ENCODE data around the gene CKS1B. TPM values are rescaled to one million over a fixed set of nuclear protein-coding genes. Genes with fewer than 3 reads are reported as not detected.

Gene CKS1B
- total and polyA plus RNA-seq, 5 experiments from 2014 or later: 11.1 to 66.6 (median 58.0) TPM

DNA sequence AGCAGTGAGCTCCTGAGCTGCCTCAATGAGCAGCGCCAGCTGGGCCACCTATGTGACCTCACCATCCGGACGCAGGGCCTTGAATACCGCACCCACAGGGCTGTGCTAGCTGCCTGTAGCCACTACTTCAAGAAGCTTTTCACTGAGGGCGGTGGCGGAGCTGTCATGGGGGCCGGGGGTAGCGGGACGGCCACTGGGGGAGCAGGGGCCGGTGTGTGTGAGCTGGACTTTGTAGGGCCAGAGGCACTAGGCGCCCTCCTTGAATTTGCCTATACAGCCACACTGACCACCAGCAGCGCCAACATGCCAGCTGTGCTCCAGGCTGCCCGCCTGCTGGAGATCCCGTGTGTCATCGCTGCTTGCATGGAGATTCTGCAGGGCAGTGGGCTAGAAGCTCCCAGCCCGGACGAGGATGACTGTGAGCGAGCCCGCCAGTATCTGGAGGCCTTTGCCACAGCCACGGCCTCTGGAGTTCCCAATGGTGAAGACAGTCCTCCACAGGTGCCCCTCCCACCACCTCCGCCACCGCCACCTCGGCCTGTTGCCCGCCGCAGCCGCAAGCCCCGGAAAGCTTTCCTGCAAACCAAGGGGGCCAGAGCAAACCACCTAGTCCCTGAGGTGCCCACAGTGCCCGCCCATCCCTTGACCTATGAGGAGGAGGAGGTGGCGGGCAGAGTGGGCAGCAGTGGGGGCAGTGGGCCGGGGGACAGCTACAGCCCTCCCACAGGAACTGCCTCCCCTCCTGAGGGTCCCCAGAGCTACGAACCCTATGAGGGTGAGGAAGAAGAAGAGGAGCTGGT, 40.4 kb downstream of the CKS1B start:
- Mint-ChIP-seq H3K4me3 (peak overlapping the region in 2 of 10 donors; percentile 39 to 68), H3K9me3 (no peaks in the 10 kb centered on the region), H3K36me3 (no peaks in the 10 kb centered on the region), H3K27ac (peak overlapping the region in 3 of 10 donors; percentile 27 to 48 (median 46)), H3K4me1 (peaks cover 31 to 76% (median 69%) of the 10 kb centered on the region in 4 donors), H3K27me3 (peaks cover 0 to 4% (median 0%) of the 10 kb centered on the region in 5 donors)
- POLR2A ChIA-PET: interaction anchor here (0.9 to 4.3 kb wide), 11 partner anchors 8 to 295 kb away, joined by 3 to 29 read pairs (median 16); partner anchors contain the start of genes CKS1B, FLAD1, PBXIP1 and PYGO2
- DNase-seq (no peak), ATAC-seq (no peak)

DNA sequence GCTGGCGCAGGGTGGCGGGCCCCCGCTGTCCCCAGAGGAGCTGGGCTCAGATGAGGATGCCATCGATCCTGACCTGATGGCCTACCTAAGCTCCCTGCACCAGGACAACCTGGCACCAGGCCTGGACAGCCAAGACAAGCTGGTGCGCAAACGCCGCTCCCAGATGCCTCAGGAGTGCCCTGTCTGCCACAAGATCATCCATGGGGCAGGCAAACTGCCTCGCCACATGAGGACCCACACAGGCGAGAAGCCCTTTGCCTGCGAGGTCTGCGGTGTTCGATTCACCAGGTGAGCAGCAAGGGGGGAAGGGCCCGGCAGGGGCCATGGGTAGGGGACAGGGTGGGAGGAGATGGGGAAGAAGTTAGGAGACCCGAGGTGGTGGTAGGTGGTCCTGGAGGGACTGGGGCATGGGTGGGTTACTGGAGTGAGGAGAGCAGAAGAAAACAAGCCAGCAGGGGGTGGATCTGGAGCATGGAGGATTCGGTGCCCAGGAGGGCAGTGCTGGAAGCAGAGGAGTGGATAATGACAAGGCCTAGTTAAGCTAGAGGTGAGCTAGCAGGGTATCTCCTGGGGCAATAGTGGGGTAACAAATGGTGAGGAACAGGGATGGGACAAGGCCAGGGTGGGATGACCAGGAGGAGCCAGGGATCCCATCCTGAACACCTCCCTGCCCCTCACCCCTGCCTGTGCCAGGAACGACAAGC, 41.2 kb downstream of the CKS1B start:
- POLR2A ChIA-PET: interaction anchor here (0.9 to 4.3 kb wide), 15 partner anchors 9 to 294 kb away, joined by 3 to 29 read pairs (median 15); partner anchors contain the start of genes ADAM15, CKS1B, FLAD1 and PBXIP1
- Mint-ChIP-seq H3K27ac (peak overlapping the region in 8 of 10 donors; percentile 52 to 86 (median 73)), H3K9me3 (no peaks in the 10 kb centered on the region), H3K27me3 (peaks cover 0 to 10% (median 0%) of the 10 kb centered on the region in 5 donors), H3K4me1 (peaks cover 30 to 69% (median 61%) of the 10 kb centered on the region in 4 donors), H3K4me3 (peak overlapping the region; percentile 44 to 78 (median 67)), H3K36me3 (no peaks in the 10 kb centered on the region)
- ATAC-seq (no peak), DNase-seq (no peak)

DNA sequence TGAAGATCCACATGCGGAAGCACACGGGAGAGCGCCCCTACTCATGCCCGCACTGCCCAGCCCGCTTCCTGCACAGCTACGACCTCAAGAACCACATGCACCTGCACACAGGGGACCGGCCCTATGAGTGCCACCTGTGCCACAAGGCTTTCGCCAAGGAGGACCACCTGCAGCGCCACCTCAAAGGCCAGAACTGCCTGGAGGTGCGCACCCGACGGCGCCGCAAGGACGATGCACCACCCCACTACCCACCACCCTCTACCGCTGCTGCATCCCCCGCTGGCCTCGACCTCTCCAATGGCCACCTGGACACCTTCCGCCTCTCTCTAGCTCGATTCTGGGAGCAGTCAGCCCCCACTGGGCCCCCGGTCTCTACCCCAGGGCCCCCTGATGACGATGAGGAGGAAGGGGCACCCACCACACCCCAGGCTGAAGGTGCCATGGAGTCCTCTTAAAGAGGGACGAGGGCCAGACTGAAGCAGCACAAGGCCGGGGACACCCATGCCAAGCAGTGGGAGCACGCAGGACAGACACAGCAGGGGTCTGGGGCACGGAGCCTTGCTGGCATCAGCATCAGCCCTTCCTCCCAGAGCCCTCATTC, 41.9 kb downstream of the CKS1B start:
- no peaks in the 10 kb centered on the region for H3K9me3 Mint-ChIP-seq
- H3K27me3 Mint-ChIP-seq: peaks cover 0 to 10% (median 0%) of the 10 kb centered on the region in 5 donors
- ATAC-seq: peak; percentile 25 to 26
- H3K36me3 Mint-ChIP-seq: no peaks in the 10 kb centered on the region
- POLR2A ChIA-PET: interaction anchor here (0.9 to 4.3 kb wide), 17 partner anchors 9 to 457 kb away, joined by 3 to 29 read pairs (median 9); partner anchors contain the start of genes ADAM15, CKS1B, FLAD1 and PBXIP1
- H3K4me1 Mint-ChIP-seq: peaks cover 26 to 65% (median 55%) of the 10 kb centered on the region in 4 donors
- no peak for DNase-seq
- peak overlapping the region in 7 of 10 donors; percentile 56 to 77 (median 73) for H3K27ac Mint-ChIP-seq
- H3K4me3 Mint-ChIP-seq: peak overlapping the region; percentile 44 to 78 (median 67)

DNA sequence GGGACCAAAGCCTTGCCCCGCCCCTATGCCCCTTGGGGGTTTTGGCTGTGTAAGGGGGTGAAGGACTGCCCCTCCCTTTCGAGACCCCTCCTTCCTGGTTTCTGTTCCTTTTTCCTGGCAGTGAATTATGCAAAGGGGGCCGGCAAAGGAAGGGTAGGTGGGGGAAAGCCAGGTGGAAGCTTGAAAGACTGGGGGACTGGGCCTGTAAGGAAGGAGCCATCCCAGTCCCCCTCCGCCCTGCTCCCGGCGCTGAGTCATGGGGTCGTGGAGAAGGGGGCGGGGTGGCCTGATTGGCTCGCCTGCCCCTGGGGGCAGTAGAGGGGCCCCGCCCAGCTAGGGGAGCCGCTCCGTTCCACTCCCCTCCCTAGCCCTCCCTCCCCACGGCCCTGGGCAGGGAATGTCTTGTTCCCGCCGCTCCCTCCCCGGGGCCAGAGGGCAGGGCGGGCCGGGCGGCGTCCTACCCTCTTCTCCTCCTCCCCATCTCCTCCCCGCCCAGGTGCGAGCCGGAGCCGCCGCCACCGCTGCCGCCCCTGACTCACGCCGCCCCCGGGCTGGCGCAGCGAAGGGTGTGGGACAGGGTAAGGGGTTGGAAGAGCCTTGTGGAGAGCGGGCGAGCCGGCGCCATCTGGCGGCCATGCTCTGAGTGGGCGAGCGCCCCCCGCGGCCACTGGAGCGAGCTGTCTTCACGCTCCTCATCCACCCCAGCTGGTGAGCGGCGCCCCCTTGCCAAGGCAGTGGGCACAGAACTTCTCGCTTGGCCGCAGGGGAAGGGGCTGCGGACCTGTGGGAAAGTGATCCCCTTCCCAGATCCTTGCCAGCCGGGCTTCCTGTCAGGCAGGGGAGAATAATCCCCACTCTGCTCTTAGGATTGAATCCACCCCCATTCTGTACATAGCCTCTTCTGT, 42.8 kb downstream of the CKS1B start:
- Mint-ChIP-seq H3K9me3 (no peaks in the 10 kb centered on the region), H3K4me3 (peak overlapping the region; percentile 52 to 78 (median 69)), H3K27ac (peak overlapping the region in 5 of 10 donors; percentile 29 to 80 (median 67)), H3K27me3 (peaks cover 0 to 17% (median 0%) of the 10 kb centered on the region in 5 donors), H3K4me1 (peaks cover 26 to 56% (median 51%) of the 10 kb centered on the region in 4 donors), H3K36me3 (no peaks in the 10 kb centered on the region)
- POLR2A ChIA-PET: interaction anchor here (0.8 to 4.3 kb wide), 21 partner anchors 9 to 458 kb away, joined by 3 to 29 read pairs (median 5); partner anchors contain the start of genes ADAM15, CKS1B, FLAD1 and PBXIP1
- ATAC-seq: peak; percentile 98
- peak; percentile 78 to 91 (median 86) for DNase-seq

DNA sequence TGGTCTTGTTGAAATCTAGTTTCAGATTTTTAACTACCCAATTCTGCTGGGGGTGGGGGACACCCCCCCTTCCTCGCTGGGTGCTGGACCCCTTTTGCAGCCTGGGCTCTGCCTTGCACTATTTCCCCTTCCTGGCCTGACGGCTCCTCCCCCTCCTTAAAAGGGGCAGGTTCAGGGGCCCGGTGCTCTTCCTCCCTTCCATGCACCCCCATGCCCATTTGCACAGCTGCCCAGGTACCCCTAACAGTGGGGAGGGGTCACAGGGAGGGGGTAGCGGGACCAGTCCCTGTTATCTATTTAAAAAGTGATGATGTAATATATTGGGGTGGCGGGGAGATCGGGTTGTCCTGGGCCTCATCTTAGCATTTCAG, 43.5 kb downstream of the CKS1B start:
- H3K4me3 Mint-ChIP-seq: peak overlapping the region; percentile 51 to 74 (median 64)
- H3K36me3 Mint-ChIP-seq: no peaks in the 10 kb centered on the region
- peak in 1 of 2 donors; percentile 4 for ATAC-seq
- DNase-seq: no peak
- peak overlapping the region in 4 of 10 donors; percentile 29 to 76 (median 52) for H3K27ac Mint-ChIP-seq
- no peaks in the 10 kb centered on the region for H3K9me3 Mint-ChIP-seq
- H3K4me1 Mint-ChIP-seq: peaks cover 24 to 50% (median 45%) of the 10 kb centered on the region in 4 donors
- POLR2A ChIA-PET: interaction anchor here (0.6 to 4.3 kb wide), 15 partner anchors 10 to 458 kb away, joined by 3 to 29 read pairs (median 6); partner anchors contain the start of genes ADAM15, FLAD1, PBXIP1 and PMVK
- peaks cover 0 to 20% (median 0%) of the 10 kb centered on the region in 5 donors for H3K27me3 Mint-ChIP-seq

DNA sequence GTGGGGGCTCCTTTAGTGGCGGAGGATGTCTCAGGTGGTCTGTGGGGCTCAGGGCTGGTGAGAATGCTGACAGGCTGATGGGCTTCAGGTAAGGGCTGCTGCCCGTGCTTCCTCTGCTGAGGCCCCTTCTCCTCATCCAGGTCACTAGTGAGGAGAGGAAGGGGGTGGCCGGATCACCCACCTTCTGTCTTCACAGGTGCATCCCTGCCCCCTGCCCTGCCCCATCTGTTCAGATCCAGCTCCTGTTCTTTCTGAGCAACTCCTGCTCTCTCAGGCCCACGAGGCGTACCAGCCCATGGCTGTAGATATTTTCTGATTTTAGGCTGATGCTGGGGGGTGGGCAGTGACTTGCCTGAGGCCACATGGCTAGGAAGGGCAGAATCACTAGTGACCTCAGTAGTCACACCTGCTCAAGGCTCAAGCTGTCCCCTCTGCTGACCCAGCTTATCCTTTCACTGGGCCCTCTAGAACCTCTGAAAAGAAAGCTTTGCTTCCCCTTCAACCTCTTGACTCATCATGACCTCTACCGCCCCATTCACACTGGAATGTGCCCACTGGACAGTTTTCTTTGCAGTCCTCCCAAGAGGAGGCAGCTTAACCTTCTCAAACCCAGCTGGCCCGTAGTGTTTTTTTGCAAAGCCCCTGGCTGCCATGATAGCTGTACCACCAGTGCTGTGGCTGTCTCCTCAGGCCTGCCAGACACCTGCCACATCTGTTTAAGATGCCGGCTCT, 44.3 kb downstream of the CKS1B start:
- peaks cover 21 to 43% (median 37%) of the 10 kb centered on the region in 4 donors for H3K4me1 Mint-ChIP-seq
- peaks cover 0 to 28% (median 0%) of the 10 kb centered on the region in 5 donors for H3K27me3 Mint-ChIP-seq
- ATAC-seq (no peak), DNase-seq (no peak)
- no peaks in the 10 kb centered on the region for H3K9me3 Mint-ChIP-seq
- peak overlapping the region in 1 of 10 donors; percentile 26 for H3K4me3 Mint-ChIP-seq
- POLR2A ChIA-PET: interaction anchor here (0.5 to 4.3 kb wide), 10 partner anchors 28 to 374 kb away, joined by 3 to 20 read pairs (median 4); partner anchors contain the start of genes FLAD1, PMVK and PYGO2
- peaks cover 0 to 2% (median 0%) of the 10 kb centered on the region in 3 donors for H3K36me3 Mint-ChIP-seq
- peak overlapping the region in 4 of 10 donors; percentile 35 to 69 (median 52) for H3K27ac Mint-ChIP-seq

DNA sequence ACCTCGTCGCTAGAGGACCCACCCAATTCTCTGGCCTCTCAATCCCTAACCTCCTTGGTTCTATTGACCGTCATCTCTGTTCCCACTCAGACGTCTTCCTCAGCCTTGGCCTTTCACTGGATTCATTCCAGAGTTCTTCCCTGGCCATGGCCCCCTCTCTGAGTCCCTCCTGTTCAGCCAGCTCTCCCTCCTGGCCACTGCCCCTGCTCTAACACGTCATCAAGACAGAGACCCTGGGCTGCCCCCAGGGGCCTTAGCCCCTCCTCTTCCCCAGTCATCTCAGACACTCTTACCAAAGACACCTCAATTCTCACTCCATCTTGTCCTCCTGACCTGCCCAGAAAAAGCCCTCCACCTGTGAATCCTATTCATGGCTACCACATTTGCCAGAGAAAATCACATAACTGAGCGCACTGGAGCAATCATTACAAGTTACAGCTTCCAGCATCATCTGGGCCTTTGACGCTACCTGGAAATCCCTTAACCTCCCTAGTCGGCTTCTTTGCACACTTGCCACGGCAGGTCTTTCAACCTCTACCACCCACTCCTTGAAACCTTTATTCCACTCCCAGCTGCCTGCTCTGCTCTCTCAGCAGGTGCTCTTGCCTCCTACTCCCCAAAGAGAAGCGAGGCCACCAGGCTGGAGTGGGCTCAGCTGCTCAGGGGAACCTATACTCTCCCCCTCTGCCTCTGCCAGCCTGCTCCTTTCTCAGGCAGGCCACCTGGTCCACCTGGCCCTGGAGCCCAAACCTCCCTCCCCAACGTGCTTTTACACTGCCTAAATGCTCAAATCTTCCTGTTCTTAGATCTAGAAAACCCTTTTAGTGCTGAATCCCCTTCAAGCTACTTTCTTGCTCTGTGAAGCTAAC, 45.1 kb downstream of the CKS1B start:
- POLR2A ChIA-PET: interaction anchor here (0.6 to 1.8 kb wide), 4 partner anchors 36 to 58 kb away, joined by 3 to 6 read pairs (median 4); partner anchors contain the start of genes FLAD1 and PYGO2
- Mint-ChIP-seq H3K4me3 (peak overlapping the region in 2 of 10 donors; percentile 3 to 30), H3K36me3 (peaks cover 0 to 2% (median 0%) of the 10 kb centered on the region in 3 donors), H3K27me3 (peaks cover 0 to 28% (median 4%) of the 10 kb centered on the region in 5 donors), H3K9me3 (no peaks in the 10 kb centered on the region), H3K27ac (peak overlapping the region in 3 of 10 donors; percentile 36 to 69 (median 52)), H3K4me1 (peaks cover 16 to 35% (median 31%) of the 10 kb centered on the region in 4 donors)
- ATAC-seq (no peak), DNase-seq (no peak)

DNA sequence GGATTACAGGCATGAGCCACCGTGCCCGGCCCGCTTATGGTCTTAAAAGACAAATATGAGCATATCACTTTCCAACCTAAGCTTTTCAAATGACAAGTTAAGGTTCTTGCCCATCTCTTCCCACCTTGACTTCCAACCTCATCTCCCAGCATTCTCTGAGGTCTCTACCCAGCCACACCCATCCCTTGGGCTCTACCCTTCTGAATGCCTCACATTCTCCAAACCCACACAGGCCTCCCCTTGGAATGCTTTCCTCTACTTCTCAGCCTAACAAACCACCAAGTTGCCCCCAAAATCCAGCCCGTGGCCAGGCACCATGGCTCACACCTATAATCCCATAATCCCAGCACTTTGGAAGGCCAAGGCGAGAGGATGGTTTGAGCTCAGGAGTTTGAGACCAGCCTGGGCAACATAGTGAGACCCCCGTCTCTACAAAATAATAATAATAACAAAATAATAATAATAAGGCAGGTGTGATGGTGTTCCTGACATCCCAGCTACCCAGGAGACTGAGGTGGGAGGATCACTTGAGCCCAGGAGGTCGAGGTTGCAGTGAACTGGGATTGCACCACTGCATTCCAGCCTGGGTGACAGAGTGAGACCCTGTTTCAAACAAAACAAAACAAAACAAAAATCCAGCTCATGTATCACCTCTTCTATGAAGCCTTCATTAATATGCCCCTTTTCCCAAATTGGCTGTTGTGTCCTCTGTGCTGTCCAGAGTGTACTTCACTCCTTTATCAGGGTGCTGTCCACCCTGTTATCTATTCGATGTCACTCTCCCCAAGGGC, 47.9 kb downstream of the CKS1B start:
- no peak overlapping the region for H3K4me3 Mint-ChIP-seq
- ATAC-seq (no peak), DNase-seq (no peak)
- H3K4me1 Mint-ChIP-seq: peaks cover 8 to 17% (median 11%) of the 10 kb centered on the region in 4 donors
- no peaks in the 10 kb centered on the region for H3K9me3 Mint-ChIP-seq
- POLR2A ChIA-PET: interaction anchor here (0.7 to 1.0 kb wide), 2 partner anchors 23 to 27 kb away, joined by 3 to 9 read pairs; no protein-coding TSS in a partner anchor
- peaks cover 0 to 28% (median 5%) of the 10 kb centered on the region in 5 donors for H3K27me3 Mint-ChIP-seq
- H3K36me3 Mint-ChIP-seq: peaks cover 0 to 2% (median 0%) of the 10 kb centered on the region in 3 donors
- no peak overlapping the region for H3K27ac Mint-ChIP-seq

DNA sequence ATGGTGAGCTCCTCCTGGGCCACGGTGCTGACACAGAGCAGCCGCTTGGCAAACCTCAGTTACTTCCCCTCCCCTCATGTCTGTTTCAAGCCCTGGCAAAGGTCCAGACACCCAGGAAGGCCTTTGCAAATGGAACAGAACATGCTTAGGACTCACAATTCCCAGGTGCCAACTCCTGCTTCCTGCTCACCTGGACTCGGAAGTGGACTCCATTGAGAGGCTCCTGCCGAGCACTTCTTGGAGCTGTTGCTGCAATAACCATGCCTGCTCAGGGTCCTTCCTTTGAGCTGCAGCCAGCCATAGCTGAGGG, 48.4 kb downstream of the CKS1B start:
- H3K4me1 Mint-ChIP-seq: peaks cover 3 to 12% (median 9%) of the 10 kb centered on the region in 4 donors
- H3K27me3 Mint-ChIP-seq: peaks cover 0 to 28% (median 5%) of the 10 kb centered on the region in 5 donors
- DNase-seq (no peak), ATAC-seq (no peak)
- H3K9me3 Mint-ChIP-seq: no peaks in the 10 kb centered on the region
- POLR2A ChIA-PET: interaction anchor here (1.0 kb wide), 1 partner anchor 24 kb away, joined by 9 read pairs; no protein-coding TSS in a partner anchor
- peaks cover 0 to 2% (median 0%) of the 10 kb centered on the region in 3 donors for H3K36me3 Mint-ChIP-seq
- no peak overlapping the region for H3K27ac Mint-ChIP-seq
- H3K4me3 Mint-ChIP-seq: no peak overlapping the region
